PC-3 (cell line): Measurements from ENCODE around the gene APOBEC3A. TPM values are rescaled to one million over a fixed set of nuclear protein-coding genes. Genes with fewer than 3 reads are reported as not detected.

Experiments used
- ATAC-seq: fragments of 200-7000 bp; cut with Tn5 transposase; 2 replicates; pipeline ENCODE4 v1.9.1; 2020; ENCODE audit warnings: mild to moderate bottlenecking, moderate library complexity
- BruUV-seq: library from RNA; stranded (reverse); fragments of 400-500 nt; replicated peaks from 2 replicates; lab custom pipeline; 2021; lab: Mats Ljungman, UMichigan
- CTCF ChIA-PET: fragments of 300-600 bp; sonication (Branson Sonifier 250); formaldehyde crosslinking; loops from one replicate; lab custom pipeline; 2022; ENCODE audit warnings: antibody characterized with exemption; lab: Charles Lee
- POLR2A ChIA-PET: fragments of 300-600 bp; sonication (Branson Sonifier 250); formaldehyde crosslinking; loops from one replicate; lab custom pipeline; 2022; ENCODE audit warnings: antibody characterized with exemption; ENCODE audit not compliant: unreplicated experiment; lab: Charles Lee
- DNase-seq: peaks from one replicate; pipeline ENCODE4 v3.0.0-alpha.2; 2015
- H2AFZ ChIP-seq: fragments of 300-600 bp; sonication (generic); 2 replicates; pipeline ENCODE4 v1.6.0; 2016; ENCODE audit warnings: antibody characterized with exemption, low read length
- H3F3A ChIP-seq: fragments of 300-600 bp; sonication (generic); one replicate; pipeline ENCODE4 v1.6.0; 2017; ENCODE audit warnings: antibody characterized with exemption, low read length, control low read depth, mild to moderate bottlenecking; ENCODE audit not compliant: unreplicated experiment
- H3K27ac ChIP-seq: fragments of 300-600 bp; sonication (generic); 2 replicates; pipeline ENCODE4 v1.5.1; 2016; ENCODE audit warnings: mild to moderate bottlenecking, low read length
- H3K27me3 ChIP-seq: fragments of 300-600 bp; sonication (generic); 2 replicates; pipeline ENCODE4 v1.6.1; 2016; ENCODE audit warnings: low read length, mixed read lengths
- H3K36me3 ChIP-seq: fragments of 300-600 bp; sonication (generic); 2 replicates; pipeline ENCODE4 v1.6.1; 2016; ENCODE audit warnings: low read depth, mixed run types, low read length, mixed read lengths
- H3K4me1 ChIP-seq: fragments of 300-600 bp; sonication (generic); 2 replicates; pipeline ENCODE4 v1.5.1; 2016; ENCODE audit warnings: low read length; ENCODE audit not compliant: insufficient read depth
- H3K4me2 ChIP-seq: fragments of 300-600 bp; sonication (generic); 2 replicates; pipeline ENCODE4 v1.6.0; 2016; ENCODE audit warnings: low read length
- H3K4me3 ChIP-seq: fragments of 300-600 bp; sonication (generic); 2 replicates; pipeline ENCODE4 v1.5.1; 2016; ENCODE audit warnings: mild to moderate bottlenecking, low read length, mixed read lengths
- H3K79me2 ChIP-seq: fragments of 300-600 bp; sonication (generic); 2 replicates; pipeline ENCODE4 v1.6.1; 2017; ENCODE audit warnings: low read length, mixed read lengths
- H3K9ac ChIP-seq: fragments of 300-600 bp; sonication (generic); 2 replicates; pipeline ENCODE4 v1.6.0; 2016; ENCODE audit warnings: mild to moderate bottlenecking, low read length
- H3K9me2 ChIP-seq: fragments of 300-600 bp; sonication (generic); replicated peaks from 2 replicates; pipeline ENCODE4 v1.6.1; 2016; ENCODE audit warnings: mixed run types, low read length, mixed read lengths
- H3K9me3 ChIP-seq: fragments of 300-600 bp; sonication (generic); 2 replicates; pipeline ENCODE4 v1.6.1; 2016; ENCODE audit warnings: low read length, mixed read lengths
- H4K20me1 ChIP-seq: fragments of 300-600 bp; sonication (generic); 2 replicates; pipeline ENCODE4 v1.6.1; 2016; ENCODE audit warnings: low read length, mixed read lengths
- CTCF ChIP-seq: fragments of 300-600 bp; sonication (generic); conservative IDR thresholded peaks from 2 replicates; pipeline ENCODE4 v1.5.1; 2017; ENCODE audit warnings: antibody characterized with exemption, low read depth, mild to moderate bottlenecking, low read length
- EZH2 ChIP-seq: fragments of 300-600 bp; sonication (generic); IDR thresholded peaks from one replicate; pipeline ENCODE4 v1.6.1; 2017; ENCODE audit warnings: antibody characterized with exemption, mild to moderate bottlenecking, low read length; ENCODE audit not compliant: unreplicated experiment
- EZH2phosphoT487 ChIP-seq: fragments of 300-600 bp; sonication (generic); IDR thresholded peaks from 2 replicates; pipeline ENCODE4 v1.6.1; 2018; ENCODE audit warnings: mild to moderate bottlenecking, antibody characterized with exemption, low read length, borderline replicate concordance
- intact Hi-C: fragments of 100-400 bp; cut with micrococcal nuclease; formaldehyde crosslinking; loops from 2 replicates; pipeline ENCODE4 v1.9.0; 2023
- total RNA-seq: library from RNA; depleted of rRNA; stranded (reverse); fragments of >200 nt; gene quantifications from 2 replicates; pipeline ENCODE4 v1.2.3, GENCODE V29; 2014

The APOBEC3A gene
- total RNA-seq, 1 experiment from 2014 or later, result not detected

- intact Hi-C loops, result no loop called here
- H3K27ac ChIP-seq, result no peak overlapping the region
- H3K79me2 ChIP-seq, result no peaks in the 10 kb centered on the region
- ATAC-seq, result no peak
- no peaks in the 10 kb centered on the region for H3K4me1 ChIP-seq
- no peak overlapping the region for H3K4me3 ChIP-seq
- H3K27me3 ChIP-seq, result no peaks in the 10 kb centered on the region
- H3K36me3 ChIP-seq, result no peaks in the 10 kb centered on the region
- ChIA-PET POLR2A (no interaction called here), CTCF (interaction anchor here (0.6 kb wide), 1 partner anchor 126 kb away, joined by 3 read pairs; no protein-coding TSS in a partner anchor)
- H3K9me3 ChIP-seq, result no peaks in the 10 kb centered on the region
- H3K4me2 ChIP-seq, result no peak overlapping the region
- no peak overlapping the region for H2AFZ ChIP-seq
- H4K20me1 ChIP-seq, result no peaks in the 10 kb centered on the region
- H3F3A ChIP-seq, result no peaks in the 10 kb centered on the region
- DNase-seq, result no peak
- TF ChIP-seq EZH2phosphoT487, result no peak
- no peak for TF ChIP-seq EZH2
- TF ChIP-seq CTCF, result no peak
- no peak overlapping the region for H3K9ac ChIP-seq
- H3K9me2 ChIP-seq, result no peaks in the 10 kb centered on the region
- no TSS peak for BruUV-seq
Measured at GRCh38 chr22:38968801-38969200, 11.4 kb downstream of the APOBEC3A start.

GRCh38 chr22:38970551-38970950 lies 13.1 kb downstream of the APOBEC3A start:
- Histone ChIP-seq H3K27ac (no peak overlapping the region), H3F3A (no peaks in the 10 kb centered on the region), H3K79me2 (no peaks in the 10 kb centered on the region), H3K9ac (no peak overlapping the region), H2AFZ (no peak overlapping the region), H4K20me1 (no peaks in the 10 kb centered on the region), H3K4me1 (no peaks in the 10 kb centered on the region), H3K27me3 (no peaks in the 10 kb centered on the region), H3K4me3 (no peak overlapping the region), H3K36me3 (no peaks in the 10 kb centered on the region), H3K4me2 (no peak overlapping the region), H3K9me3 (no peaks in the 10 kb centered on the region), H3K9me2 (no peaks in the 10 kb centered on the region)
- ChIA-PET POLR2A (no interaction called here), CTCF (no interaction called here)
- intact Hi-C loops, result no loop called here
- no peak for DNase-seq
- no TSS peak for BruUV-seq
- ATAC-seq, result no peak
- no peak for TF ChIP-seq CTCF

- Histone ChIP-seq H3K4me3 (no peak overlapping the region), H4K20me1 (no peaks in the 10 kb centered on the region), H3K9me3 (no peaks in the 10 kb centered on the region), H3K9me2 (no peaks in the 10 kb centered on the region), H3K79me2 (no peaks in the 10 kb centered on the region), H3K27me3 (no peaks in the 10 kb centered on the region), H3K27ac (no peak overlapping the region), H3K4me1 (no peaks in the 10 kb centered on the region), H3K9ac (no peak overlapping the region), H3K36me3 (no peaks in the 10 kb centered on the region), H3F3A (no peaks in the 10 kb centered on the region), H3K4me2 (no peak overlapping the region), H2AFZ (no peak overlapping the region)
- no peak for ATAC-seq
- DNase-seq, result no peak
- BruUV-seq, result no TSS peak
- TF ChIP-seq EZH2, result no peak
- no peak for TF ChIP-seq CTCF
- no peak for TF ChIP-seq EZH2phosphoT487
- ChIA-PET CTCF (no interaction called here), POLR2A (no interaction called here)
- intact Hi-C loops, result no loop called here
Measured at GRCh38 chr22:38971202-38971601, 13.8 kb downstream of the APOBEC3A start.
